Activated CD4-positive, alpha-beta T cell treated with anti-CD3 and anti-CD28 coated beads for 48 hours (primary cell): Measurements from ENCODE around the gene DFFB.
A peak's percentile ranks its signal among the peaks of the same experiment; 100 is the strongest.

Source experiments
- DNase-seq: peaks from one replicate; pipeline ENCODE4 v3.0.0-alpha.2; 2020

DFFB gene

DNA sequence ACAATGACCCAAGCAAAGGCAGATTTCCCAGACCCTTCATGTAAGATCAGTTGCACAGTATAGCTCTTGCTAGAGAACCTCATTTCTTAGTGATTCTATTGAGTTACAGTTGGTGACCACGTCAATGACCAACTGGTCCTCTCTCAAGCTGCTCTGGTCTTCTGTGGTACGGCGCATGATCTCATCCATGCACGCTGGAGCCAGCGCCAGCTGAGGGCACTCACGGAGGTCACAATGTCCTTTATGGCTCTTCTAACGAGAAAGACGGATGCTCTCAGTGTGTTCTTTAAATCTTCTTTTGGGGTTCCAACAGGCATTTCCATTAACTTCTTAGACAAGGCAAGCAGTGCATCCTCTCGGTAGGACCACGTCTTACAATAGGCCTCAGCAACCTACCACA, 22.6 kb upstream of the DFFB start:
- DNase-seq = no peak

DNA sequence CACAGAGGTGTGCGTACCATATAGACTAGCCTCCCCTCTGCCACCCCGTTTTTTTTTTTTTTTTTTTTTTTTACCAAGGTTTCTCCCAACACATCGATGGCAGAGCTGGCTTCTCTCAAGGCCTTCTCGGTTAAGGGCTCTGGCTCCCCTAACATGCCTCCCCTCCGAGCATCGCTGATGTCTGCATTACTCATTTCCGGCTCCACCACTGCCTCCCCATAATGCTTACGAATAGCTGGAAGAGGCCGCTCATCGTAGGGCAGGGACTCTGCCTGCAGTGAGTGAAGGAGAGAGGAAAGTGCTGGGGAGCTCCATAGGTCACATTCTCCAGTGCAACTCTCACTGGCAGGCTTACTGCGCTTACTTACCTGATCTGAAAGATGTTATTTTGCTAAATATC, 20.9 kb upstream of the DFFB start:
- no peak for DNase-seq

DNA sequence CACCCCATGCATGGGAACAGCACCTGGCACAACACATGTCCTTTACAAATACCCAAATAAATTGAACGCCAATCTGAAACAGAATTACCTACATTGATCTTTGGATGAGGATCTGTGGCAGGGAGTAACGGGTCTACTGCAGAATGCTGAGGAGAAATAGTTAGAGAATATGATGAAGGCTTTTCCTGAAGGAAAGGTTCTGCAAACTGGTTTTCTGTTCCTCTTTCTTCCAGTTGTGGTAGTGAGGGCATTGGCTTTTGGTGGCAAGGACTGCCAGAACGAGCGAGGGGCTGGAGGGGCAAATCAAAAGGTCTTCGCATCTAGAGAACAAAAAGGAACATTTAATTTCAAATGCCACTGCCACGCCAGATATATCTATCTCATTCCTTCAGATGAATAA, 20.1 kb upstream of the DFFB start:
- DNase-seq = no peak

DNA sequence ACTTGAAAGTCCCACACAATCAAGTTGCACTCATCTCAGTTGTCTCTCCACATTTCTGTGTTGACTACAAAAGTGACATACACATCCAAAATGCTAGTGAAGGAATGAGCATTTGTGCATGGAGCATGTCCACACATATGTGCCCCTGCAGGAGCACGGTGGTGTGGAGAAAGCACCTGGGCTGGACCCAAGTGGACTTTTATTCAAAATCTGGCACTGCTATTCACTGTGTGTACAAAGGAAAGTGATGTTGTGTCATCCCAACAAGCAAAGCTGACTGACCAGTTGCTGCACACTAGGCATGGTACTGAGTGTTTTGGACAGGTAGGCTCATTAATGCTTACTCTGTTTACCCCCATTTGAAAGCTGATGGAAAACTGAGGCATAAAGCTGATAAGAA, 19.6 kb upstream of the DFFB start:
- no peak for DNase-seq

DNA sequence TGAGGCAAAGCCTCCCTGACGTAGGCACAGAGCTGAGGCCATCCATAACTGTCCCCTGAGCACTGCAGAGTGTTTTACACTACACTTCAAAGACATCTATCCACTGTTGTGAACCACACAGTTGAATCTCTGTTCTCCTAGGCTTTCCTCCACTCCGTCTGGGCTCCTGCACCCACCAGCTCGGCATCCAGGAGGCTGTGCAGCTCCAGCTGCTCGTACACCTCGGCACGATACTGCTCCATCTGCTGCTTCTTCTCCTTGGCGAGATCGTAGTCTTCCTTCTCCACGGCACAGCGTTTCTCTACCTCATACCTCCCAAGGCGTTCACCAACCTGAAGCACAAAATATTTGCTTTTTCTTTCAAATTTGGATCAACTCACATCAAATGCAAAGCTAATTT, 18.5 kb upstream of the DFFB start:
- no peak for DNase-seq

DNA sequence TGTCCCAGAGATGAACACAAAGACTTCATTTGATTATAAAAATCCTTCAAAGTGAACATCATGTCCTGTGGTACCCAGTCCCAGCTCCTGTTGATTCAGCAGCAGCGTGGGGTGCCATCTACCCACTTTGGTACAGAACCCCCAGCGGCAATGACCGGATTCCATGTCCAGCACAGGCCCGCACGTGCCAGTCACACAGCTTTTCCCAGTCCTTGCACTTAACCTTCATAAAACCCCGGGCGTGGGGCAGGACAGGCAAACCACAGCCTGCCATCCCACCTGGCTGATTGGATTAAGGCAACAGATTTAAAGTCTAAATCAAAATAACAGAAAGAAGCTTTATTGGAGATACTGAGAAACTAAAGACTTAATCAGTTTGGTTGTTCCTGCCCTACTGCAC, 15.8 kb upstream of the DFFB start:
- DNase-seq = no peak

DNA sequence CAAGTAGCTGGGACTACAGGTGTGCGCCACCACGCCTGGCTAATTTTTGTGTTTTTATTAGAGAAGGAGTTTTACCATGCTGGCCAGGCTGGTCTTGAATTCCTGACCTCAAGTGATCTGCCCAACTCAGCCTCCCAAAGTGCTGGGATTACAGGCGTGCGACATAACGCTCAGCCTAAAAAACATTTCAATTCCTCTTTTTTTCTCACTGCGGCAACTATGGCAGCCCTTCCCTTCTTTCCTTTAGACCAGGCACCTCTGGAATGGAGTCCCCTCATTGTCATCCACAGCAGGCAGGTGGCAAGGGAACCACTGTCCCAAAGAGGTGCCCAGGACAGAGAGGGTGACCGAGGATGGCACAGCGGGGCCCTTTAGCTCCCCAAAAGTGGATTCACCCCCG, 14.4 kb upstream of the DFFB start:
- DNase-seq = no peak

DNA sequence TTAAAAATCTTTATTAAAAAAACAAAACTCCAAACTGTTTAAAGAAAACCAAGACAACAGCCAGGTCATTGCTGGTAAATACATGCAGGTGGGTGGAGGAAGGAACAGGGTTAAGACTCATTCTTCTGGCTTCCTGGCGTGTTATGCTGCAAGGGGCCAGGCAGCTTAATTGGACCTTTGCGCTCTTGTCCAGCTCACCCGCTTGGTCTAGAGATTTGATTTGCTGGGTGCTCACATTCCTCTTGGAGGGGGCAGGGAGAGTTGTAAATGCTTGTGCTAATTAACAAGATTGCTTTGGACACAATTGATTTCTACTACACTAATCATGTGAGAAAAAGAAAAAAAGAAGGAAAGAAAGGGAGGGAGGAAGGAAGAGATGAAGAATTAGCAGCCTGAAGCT, 10.7 kb upstream of the DFFB start:
- no peak for DNase-seq

DNA sequence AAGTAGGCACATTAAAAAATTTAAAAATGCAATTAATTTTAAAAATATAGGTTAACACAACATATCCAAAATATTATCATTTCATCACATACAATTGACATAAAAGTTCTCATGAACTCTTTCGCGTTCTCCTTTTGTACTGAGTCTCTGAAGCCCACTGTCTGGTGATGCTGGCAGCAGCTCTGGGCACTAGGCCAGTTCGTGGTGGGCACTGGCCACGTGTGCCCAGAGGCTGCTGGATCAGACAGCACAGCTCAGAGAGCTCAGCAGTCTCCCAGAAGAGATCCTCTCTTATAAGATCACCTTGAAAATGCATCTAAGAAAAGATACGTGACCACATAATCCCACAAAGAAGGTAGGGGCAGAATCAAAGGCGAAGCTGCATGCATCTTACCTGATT, 10.2 kb upstream of the DFFB start:
- DNase-seq = no peak

DNA sequence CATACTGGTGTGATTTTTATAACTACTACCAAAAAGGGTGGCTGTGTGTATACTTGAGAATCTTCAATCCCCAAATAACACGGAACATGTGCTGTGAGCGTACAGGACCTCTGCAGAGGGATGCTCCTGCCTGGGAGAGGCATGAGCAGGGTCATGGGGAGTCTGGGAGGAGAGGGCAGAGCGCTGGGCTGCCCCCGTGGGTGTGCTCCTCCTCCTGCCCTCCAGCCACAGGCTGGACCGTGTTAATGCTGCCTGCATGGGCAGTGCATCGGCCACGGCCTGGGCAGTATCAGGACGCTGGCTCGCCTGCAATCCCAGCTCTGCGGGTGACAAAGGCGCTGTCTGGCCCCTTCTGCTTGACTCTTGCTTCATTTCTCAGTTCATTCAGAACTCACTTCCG, 6.4 kb upstream of the DFFB start:
- DNase-seq = no peak

DNA sequence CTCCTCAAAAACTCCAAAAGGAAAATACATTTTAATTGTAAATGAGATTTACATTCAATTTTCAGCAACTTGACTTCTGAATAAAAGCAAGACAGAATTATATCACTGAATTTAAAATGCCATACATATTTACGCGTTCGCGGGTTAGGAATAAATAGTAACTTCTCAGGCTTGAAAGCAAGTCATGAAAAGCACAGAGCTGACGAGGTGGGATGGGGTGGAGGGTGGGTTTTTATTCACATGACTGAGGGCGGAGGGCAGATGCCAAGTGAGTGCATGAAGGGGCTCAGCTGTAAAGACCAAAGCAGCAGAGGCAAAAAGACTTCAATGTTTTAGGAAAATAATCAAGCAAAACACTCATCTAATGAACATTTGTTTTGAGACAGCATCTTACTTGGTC, 6.0 kb upstream of the DFFB start:
- no peak for DNase-seq

DNA sequence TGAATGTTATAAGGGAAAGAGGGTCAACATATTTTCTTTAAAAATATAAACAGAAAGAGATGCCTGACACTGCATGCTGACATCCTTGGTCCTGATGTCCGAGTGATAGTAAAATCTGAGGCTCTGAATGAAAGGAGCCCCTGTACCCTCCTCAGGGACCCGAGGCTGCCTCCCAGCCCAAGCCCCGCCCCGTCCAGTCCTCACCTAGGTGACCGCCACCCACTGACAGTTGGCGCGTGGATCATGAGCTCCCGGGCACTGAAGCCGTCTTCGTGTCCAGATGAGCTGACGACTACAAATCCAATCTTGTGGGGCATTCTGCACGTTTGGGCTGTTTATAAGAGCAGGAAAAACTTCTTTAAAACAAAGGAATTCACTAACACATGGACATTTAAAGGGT, 5.2 kb upstream of the DFFB start:
- DNase-seq = no peak

DNA sequence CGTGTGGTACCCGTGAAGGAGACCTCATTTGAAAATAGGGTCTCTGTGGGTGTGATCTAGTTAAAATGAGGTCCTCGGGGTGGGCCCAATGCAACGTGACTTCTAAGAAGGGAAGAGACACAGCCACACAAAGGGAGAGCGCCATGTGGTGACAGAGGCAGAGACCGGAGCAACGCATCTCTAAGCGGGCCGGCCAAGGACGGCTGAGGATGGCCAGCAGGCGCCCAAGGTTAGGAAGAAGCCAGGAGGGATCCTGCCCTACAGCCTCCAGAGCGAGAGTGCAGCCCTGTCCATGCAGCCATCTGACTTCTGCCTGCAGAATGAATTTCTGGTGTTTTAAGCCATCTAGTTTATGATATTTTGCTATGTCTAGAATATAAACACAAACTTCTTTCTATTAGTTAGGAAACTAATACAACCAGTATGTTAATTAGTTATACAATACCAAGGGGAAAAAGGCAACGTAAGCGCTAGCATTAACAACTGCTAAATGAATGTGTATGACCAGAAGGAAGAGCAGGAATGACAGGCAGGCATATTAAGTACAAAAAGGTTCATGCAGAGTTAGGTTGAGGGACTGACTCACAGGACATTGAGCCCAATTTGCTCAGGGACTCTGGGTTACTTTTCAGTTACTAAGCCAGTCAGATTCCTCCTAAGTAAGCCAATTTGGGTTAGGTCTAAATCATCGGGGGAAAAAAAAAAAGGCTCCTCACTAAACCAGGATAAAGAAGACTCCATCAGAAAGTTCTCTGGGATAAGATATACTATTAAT, 4.4 kb upstream of the DFFB start:
- DNase-seq = no peak

DNA sequence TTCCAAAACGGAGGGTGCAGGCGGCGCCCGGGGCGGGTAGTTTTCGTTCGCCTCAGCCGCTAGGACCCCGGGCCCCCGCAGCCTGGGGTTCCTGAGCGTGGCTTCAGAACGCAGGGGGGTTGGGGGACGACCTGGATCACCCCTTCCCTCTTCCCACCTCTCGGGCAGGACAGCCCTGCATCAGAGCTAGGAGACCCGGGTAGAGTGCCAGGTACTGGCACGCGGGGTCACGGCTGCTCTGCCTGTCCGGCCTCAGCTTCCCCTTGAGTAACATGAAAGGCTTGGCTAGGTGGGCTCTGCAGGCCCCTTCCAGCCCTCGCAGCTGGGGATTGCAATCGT, 484 bp downstream of the DFFB start:
- DNase-seq = peak; percentile 11

DNA sequence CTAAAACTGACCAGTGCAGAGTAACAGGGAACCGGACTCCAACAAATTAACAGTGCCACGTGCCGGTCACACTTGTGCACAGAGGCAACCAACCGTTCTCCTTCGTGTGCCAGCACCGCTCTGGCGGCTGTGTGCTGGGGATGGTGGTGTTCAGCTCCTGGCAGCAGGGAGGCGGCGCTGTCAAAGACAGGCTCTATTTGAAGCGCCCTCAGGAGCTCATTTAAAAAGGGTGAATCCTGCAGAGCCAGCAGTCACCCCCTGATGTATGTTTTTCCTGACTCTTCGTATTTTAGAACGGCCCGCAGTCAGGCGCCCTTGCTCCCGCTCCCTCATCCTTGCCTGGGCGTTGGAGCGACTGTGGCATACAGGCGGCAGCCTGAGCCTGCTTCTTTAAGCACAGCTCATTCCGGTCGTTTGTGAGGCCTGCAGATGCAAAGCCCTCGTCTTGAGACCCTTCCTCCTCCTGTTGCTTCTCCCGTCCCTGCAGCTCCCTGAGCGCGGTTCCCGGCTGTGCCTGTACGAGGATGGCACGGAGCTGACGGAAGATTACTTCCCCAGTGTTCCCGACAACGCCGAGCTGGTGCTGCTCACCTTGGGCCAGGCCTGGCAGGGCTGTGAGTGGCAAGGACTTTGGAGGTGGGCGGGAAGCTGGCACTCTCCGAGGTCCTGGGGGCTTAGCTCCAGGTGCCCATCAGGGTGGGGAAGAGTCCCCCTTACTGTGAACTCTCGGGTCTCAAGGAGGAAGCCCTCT, 1.1 kb downstream of the DFFB start:
- DNase-seq = peak; percentile 31

DNA sequence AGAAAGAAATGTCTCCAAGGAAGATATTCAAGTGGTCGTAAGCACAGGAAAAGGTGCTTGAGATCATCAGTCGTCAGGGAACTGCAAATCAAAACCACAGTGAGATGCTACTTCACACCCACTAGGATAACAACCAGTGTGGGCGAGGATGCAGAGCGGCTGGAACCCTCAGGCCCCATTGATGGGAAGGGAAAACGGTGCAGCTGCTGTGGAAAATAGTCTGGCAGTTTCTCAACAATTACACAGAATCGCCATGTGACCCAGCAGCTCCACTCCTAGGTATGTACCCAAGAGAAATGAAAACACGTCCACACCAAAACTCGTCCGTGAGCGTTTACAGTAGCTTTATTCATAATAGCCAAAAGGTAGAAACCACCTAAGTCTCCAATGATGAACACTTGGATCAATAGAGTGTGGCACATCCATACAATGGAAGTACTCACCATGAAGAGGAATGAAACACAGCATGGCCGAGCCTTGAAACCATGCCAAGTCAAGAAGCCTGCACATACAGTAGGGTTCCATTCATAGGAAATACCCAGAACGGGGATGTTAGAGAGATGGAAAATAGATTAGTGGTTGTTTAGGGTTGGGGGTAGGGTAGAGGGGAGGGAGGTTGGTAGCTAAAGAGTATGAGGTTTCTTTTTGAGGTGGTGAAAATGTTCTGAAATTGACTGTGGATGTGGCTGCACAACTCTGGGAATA, 6.1 kb downstream of the DFFB start:
- no peak for DNase-seq

DNA sequence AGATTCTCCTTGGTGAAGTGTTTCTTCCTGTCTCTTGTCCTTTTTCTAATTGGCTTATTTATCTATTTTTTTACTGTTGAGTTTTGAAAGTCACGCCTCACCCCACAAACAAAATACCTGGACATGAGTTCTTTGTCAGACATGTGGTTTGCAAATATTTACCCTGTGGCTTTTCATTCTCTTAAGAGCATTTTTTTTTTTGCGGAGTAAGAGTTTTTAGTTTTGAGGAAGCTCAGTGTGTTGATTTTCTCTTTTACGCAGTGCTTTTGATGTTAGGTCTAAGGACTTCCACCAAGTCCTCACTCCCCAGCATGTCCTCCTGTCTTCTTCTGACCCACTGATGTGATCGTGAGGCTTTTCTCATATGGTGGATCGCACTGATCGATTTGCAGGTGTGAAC, 7.6 kb downstream of the DFFB start:
- DNase-seq = no peak

DNA sequence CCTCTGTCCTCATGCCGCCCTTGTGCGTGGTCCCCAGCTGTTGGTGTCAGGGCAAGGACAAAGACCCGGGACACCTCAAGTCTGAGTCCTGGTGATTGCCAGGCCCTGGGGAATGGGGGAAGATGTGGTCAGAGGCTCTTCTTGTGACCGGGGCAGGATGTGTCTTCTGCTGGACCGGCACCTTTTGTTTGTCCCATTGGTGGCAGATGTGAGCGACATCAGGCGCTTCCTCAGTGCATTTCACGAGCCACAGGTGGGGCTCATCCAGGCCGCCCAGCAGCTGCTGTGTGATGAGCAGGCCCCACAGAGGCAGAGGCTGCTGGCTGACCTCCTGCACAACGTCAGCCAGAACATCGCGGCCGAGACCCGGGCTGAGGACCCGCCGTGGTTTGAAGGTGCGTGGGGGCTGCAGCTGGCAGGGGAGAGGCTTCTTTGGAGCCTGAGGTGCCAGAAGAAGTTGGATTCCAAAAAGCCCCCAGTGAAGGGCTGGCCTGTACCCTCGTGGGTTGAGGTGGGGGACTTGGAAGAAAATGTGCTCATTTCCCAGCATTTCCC, 8.4 kb downstream of the DFFB start:
- DNase-seq = no peak

DNA sequence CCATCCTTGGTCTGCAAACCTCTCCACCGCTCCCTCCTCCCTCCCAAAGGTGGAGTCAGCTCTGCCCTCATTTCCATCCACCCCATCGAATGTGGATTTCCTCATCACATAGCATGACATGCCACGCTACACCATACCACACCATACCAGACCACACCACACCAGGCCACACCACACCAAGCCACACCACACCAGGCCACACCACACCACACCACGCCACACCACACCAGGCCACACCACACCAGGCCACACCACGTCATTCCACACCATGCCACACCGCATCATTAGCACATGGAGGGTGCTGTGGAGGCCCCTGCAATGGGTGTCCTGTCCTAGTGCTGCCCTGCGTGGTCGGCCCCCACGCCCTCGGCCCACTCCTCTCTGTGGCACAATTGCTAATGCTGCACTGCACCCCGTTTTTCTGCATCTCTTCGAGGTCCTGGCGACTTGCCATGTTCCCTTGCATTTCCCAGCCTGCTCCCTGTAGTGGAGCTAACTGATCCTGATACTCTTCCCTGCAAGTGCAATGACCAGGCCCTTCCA, 11.3 kb downstream of the DFFB start:
- DNase-seq = no peak

DNA sequence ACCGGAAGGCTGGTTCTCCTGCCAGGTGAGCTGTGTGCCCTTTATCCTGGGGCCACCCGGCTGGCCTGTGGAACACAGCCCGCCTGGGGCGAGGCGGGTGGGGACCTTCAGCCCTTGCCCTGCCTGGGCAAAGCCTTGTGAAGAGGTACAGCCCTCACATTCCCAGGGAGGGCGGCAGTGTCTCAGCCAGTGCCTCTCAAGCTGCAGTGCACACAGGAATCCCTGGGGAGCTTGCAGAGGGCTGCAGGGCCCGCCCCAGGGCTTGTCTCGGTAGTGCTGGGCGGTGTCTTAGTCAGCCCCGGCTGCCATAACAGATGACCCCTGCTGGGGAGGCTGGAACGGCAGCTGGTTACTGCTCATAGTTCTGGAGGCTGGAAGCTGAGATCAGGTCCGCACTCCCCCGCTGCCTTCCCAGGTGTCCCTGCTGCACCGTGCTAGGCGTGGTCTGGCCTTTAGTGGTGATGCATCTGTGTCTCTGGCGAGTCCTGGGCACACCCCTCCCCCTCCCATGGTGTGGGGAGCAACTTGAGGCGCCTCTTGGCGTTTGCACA, 12.6 kb downstream of the DFFB start:
- no peak for DNase-seq

DNA sequence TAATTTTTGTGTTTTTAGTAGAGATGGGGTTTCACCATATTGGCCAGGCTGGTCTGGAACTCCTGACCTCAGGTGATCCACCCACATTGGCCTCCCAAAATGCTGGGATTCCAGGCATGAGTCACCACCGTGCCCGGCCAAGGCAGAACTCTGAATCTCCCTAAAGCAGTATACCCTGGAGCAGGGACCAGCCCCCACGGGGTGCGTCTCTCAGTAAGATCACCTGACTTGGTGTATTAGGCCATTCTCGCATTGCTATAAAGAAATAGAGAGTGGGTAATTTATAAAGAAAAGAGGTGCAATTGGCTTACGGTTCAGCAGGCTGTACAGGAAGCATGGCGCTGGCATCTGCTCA, 14.2 kb downstream of the DFFB start:
- DNase-seq = no peak

DNA sequence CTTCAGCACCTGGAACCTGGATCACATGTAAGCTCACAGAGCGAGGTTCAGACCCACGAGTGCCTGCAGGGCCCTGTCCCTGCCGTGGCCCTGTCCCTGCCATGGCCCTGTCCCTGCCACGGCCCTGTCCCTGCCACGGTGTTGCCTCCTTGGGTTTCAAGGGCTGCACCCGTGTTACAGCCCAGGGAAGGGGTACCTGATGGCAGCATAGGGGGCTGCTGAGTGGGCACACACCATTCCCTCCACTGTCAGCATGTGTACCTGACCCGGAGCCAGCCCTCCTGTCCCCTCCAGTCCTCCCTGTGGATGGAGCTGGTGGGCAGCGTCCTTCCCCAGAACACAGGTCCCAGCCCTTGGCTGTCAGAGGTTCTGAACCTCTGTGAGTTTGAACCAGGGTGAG, 15.3 kb downstream of the DFFB start:
- no peak for DNase-seq

DNA sequence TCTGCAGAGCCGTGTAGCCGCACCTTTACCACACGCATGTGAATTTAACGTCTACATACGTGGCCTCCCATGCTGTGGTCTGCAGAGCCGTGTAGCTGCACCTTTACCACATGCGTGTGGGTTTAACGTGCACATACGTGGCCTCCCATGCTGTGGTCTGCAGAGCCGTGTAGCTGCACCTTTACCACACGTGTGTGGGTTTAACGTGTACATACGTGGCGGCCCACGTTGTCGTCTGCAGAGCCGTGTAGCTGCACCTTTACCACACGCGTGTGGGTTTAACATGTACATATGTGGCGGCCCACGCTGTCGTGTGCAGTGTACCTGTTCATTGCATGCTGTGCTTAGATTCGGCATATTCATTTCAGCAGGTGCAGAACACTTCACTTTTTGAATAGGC, 17.5 kb downstream of the DFFB start:
- DNase-seq = no peak

DNA sequence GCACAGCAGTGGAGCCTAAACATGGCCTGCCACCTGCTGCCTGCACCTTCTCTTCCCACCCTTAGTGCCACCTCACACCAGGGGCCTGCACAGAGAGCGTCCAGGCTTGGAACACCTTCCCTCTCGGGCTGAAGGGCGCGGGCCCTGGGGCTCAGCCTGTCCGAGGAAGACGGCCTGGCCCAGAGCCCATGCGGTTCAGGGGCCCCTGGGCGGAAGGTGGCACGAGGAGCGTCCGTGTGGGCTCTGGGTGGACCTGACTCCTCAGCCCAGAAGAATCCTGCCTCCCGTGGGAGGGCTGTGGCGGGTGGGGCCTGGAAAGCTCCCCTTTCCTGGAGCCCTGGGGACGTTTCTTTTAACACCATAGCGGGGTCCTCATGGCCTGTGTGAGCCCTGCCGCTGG, 19.4 kb downstream of the DFFB start:
- no peak for DNase-seq
